ENCODE data around the gene EYA2.

- no peak for TF ChIP-seq EZH2 (IDR thresholded peaks at IDR 0.05; ENCODE audit: insufficient read depth, poor library complexity, severe bottlenecking)
- no peak for TF ChIP-seq EZH2phosphoT487 (IDR thresholded peaks at IDR 0.05; ENCODE audit: insufficient read depth, low read depth)
These were observed 40.2 kb downstream of the EYA2 start for GRCh38 chr20:46934746-46935287.

Data from GM23248 (cell line).